Measurements from ENCODE around the gene SNAP29.
"Not testable (repeated sequence)": the region's sequence is repeated elsewhere in the genome, so short reads cannot be mapped to it uniquely, and the experiment has no call there.

The SNAP29 gene

GRCh38 chr22:20834725-20835124 is 24.1 kb upstream of the SNAP29 start:
- no peak for DNase-seq (ENCODE audit: low read depth in 2 of 2)

DNA sequence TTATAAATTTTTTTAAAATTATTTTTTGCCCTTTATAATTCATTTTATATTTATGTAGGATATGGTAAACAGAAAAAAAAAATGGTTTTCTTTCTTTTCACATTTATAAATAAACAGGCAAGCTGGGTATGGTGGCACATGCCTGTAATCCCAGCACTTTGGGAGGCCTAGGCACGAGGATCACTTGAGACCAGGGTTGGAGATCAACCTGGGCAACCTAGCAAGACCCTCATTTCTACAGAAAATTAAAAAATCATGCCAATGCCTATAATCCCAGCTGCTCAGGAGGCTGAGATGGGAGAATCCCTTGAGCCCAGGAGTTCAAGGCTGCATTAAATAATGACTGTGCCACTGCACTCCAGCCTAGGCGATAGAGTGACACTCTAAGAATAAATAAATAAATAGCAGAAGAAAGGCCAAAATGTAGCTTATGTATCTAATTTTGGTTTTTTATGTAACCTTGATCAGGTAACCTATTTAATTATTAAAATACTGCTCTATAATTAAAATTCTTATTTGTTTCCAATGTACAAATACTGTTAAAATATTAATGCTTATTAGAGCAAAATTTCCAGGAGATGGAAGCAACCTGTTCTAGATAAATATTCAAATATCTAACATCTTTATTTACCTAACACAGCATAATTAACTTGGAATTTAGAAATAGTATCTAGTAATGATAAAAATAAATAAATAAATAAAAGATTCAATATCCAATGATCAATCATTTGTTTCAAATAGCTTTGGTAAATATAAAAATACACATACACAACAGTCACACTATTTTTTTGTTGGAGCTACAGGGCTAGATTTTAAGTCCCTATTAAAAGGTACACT is 21.6 kb upstream of the SNAP29 start:
- no peak for DNase-seq (ENCODE audit: low read depth in 2 of 2)

DNA sequence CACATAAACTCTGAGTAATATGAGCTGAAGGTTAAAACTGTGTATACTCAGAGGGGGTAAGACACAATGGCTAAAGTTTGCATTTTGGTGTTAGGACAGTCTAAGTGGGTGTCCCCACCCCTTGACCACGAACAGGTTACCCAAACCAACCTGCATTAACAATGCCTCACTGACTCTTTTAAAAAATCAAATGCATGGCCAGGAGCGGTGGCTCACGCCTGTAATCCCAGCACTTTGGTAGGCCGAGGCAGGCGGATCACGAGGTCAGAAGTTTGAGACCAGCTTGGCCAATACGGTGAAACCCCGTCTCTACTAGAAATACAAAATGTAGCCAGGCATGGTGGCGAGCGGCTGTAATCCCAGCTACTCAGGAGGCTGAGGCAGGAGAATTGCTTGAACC is 19.5 kb upstream of the SNAP29 start:
- DNase-seq (ENCODE audit: low read depth in 2 of 2) = not testable (repeated sequence)

- no peak for DNase-seq (ENCODE audit: low read depth in 2 of 2)
These were observed 18.8 kb upstream of the SNAP29 start for GRCh38 chr22:20839837-20840645.

GRCh38 chr22:20840646-20841371 is 18.0 kb upstream of the SNAP29 start:
- no peak for DNase-seq (ENCODE audit: low read depth in 2 of 2)

GRCh38 chr22:20843501-20843900 is 15.3 kb upstream of the SNAP29 start:
- DNase-seq (ENCODE audit: low read depth in 2 of 2) = no peak

DNA sequence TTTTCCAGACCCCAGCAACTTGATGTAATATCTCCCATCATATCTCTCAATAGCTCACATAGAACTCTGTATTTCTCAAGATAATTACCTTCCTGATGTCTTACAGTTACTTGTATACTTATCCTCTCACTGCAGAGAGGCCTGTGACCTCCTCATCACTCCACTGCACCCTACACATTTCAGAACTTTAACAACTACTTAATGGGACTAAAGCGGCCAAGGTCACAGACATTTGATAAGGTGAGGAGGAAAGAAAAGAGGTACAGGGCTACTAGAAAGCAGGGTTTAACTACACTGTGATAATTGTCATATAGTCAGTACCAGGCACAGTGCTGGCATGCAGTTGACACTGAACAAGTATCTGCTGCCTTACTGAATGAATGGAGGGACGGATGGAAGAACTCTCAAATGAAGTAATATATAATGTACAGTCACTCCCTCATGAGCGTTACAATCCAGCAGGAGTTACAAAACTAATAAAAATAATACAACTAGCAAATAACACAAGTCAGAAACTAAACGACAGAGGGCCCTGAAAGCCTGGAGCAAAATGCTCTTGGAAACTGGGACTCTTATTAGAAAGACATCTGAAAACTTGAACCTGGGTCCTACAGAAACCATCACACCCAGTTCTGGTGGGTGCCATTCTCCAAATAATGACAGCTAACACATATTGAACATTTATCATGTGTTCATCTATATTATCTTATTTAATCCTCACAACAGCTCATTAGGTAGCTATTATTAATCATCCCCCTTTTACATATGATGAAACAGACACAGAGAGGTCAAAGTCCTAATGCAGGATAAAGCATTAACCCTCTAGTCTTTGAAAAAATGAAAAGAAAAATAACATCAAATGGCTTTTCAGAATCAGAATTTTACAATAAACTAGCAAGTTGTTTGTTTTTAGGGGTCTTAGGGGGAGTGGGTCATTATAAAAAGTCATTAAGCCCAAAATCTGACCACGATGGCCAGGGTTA is 14.5 kb upstream of the SNAP29 start:
- no peak for DNase-seq (ENCODE audit: low read depth in 2 of 2)

DNA sequence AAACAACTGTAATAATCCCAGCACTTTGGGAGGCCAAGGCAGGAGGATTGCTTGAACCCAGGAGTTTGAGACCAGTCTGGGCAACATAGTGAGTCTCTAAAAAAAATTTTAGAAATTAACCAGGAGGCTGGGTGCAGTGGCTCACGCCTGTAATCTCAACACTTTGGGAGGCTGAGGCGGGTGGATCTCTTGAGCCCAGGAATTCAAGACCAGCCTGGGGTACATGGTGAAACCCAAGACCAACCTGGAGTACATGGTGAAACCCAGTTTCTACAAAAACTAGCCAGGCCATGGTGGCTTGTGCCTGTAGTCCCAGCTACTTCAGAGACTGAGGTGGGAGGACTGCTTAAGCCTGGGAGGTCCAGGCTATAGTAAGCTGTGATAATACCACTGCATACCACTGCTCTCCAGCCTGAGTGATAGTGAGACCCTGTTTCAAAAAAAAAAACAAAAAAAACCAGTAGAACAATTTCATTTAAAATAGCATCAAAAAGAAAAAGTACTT is 11.4 kb upstream of the SNAP29 start:
- no peak for DNase-seq (ENCODE audit: low read depth in 2 of 2)

DNA sequence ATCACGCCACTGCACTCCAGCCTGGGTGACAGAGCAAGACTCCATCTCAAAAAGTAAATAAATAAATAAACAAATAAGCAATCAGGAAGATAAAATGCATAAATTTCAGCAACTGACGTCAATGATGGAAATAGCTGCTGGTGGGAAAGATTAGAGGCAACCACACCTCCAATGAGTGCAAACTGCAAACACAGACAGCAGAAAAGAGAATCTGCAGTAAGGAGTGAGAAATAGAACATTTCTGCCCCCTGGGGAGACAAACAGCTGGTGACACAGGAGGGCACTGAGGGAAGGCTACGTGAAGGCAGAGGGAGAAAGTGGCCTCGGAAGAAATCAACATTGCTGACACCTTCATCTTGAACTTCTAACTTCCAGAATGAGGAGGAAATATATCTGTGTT is 6.7 kb upstream of the SNAP29 start:
- DNase-seq (ENCODE audit: low read depth in 2 of 2) = no peak

DNA sequence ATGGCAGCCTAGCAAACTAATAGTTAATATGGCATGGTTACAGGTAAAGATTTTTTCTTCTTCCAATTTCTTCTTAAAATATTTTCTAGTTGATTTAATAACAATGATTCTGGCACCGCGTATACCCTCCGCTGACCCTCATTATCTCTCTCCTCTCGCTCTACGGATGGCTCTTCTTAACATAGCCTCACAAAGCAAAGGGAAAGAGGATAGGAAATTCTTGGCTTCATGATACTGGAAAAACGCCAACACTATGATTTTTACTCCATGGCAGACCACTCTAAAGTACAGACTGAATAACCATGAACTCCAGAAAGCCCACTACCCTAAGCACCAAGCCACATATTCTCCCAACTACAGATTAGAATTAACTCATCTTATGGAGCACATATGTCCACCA is 6.3 kb upstream of the SNAP29 start:
- no peak for DNase-seq (ENCODE audit: low read depth in 2 of 2)

DNA sequence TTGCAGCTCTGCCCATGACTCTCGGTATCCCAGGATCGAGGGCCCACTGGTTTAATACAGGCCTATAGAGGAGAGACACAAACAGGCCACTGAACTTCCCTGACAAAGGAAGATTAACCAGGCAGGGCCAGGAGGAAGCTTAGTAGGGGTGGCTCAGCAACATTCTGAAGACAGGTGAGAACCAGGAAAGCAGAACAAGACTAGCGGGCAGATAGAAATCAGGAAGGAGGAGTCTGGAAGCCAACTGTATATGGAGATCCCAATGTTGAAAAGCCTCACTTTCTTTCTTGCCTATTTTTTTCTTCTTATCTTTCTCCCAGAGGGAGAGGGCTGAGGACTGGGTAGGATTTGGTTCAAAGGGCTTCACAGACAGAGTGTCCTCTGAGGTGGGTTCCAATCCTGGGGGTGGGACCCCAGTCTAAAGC is 5.6 kb upstream of the SNAP29 start:
- DNase-seq (ENCODE audit: low read depth in 2 of 2) = no peak

GRCh38 chr22:20857247-20857643 is 1.6 kb upstream of the SNAP29 start:
- DNase-seq (ENCODE audit: low read depth in 2 of 2) = no peak

GRCh38 chr22:20857838-20858614 is 781 bp upstream of the SNAP29 start:
- peak; percentile 69 to 72 for DNase-seq (ENCODE audit: low read depth in 2 of 2)

- no peak for DNase-seq (ENCODE audit: low read depth in 2 of 2)
These were observed 808 bp downstream of the SNAP29 start for GRCh38 chr22:20859615-20860014.

GRCh38 chr22:20862540-20862939 is 3.7 kb downstream of the SNAP29 start:
- DNase-seq (ENCODE audit: low read depth in 2 of 2) = no peak

- DNase-seq (ENCODE audit: low read depth in 2 of 2) = no peak
These were observed 4.6 kb downstream of the SNAP29 start for GRCh38 chr22:20863366-20863765.

DNA sequence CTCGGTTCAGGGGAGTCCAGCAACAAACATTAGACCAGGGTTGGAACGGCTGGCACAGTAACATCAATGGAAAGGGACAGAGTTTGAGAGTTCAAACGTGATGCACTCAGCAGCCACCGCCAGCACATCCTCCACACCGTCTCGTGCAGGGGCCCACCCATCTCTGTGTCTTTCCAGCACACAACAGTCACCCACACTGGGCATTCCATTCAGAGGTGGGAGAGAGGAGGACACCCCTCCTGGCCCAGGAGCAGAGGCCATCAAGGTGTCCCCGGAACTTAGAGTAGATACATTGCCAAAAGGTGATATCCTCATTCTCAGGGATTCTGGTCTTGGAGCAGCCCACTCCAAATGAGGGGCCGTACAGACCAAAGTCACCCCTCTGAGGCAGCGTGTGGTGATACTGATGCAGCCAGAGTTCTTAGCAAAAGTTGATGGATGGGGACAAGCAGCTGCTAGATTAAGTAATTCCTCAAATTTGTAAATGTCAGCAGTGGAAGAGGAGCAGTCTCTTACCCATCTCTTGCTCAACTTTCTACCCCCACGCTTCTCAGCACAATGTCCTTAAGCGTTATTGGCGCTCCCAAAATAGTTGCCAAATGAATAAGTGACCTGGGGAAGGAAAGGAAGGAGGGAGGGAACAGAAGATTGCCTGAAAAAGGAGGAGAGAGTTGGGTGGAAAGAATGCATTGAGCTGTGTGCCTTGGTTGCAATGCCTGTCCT is 5.5 kb downstream of the SNAP29 start:
- no peak for DNase-seq (ENCODE audit: low read depth in 2 of 2)

DNA sequence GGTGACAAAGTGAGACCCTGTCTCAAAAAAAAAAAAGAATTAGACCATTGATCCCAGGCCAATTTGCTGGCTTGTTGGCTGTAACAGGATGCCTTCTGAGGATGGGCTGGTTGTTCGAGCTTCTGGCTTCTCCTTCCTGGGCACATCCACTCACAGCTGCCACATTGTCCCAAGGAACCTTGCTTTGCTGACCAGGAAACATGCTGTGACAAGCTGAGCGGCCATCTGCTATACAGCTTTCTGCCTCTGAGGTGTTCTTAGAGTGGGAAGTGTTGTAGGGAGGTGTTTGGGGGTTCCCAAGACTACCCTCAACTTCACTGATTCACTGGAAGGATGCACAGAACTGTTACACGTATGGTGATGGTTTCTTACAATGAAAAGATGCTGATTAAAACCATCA is 6.5 kb downstream of the SNAP29 start:
- DNase-seq (ENCODE audit: low read depth in 2 of 2) = no peak

DNA sequence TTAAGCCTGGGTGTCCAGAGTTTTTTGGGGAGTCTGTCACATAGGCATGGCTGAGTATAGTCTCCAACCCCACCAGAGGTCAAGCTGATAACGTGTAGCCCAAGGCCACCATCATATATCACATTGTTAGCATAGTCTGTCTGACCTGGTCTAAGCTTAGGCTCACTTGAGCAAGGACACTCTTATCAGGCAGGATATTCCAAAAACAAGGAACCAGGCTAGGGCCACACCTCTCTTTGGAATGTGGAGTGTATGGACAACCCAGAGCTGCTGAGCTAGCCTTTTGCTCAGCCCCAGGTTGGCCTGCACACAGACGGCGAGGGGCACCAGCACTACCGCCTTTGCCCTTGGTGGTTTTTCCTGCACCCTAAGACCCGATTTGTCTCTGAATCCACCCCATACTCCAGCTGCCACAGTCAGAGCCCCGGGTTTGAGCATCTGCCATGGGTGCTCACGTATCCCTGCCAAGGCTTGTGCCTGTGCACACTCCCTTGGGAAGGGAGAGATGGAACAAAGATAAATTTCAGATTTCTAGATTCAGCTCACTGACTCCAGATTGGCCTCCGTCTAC is 7.2 kb downstream of the SNAP29 start:
- no peak for DNase-seq (ENCODE audit: low read depth in 2 of 2)

Measured in fibroblast of skin of left biceps (primary cell).